GM04504 (cell line): ENCODE measurements around the gene IFT88.
A peak's percentile ranks its signal among the peaks of the same experiment; 100 is the strongest.

Experiments
- DNase-seq: peaks from one replicate; pipeline ENCODE4 v3.0.0-alpha.2; 2012; ENCODE audit warnings: low read depth

Gene IFT88

GRCh38 chr13:20565115-20565736 is 1.7 kb upstream of the IFT88 start:
- DNase-seq = no peak

DNA sequence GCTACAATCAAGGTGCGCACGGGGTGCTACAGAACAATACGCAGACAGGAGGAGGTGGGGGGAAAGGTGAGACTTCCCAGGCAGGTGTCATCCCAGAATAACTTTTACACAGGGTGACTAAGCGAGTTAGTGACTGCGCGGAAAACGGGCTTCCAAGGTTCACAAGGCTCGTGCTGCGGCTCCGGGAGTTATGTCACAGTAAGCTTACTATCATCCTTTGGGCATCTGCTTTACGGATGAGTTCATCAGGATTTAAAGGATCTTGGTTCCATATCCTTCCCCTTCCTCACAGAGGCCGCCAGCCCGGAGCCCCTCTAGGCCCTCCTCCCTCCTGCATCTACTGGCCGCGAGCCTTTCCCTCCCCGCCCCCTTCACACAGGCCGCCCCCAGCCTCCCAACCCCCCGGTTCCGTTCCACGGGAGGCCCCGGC is 474 bp upstream of the IFT88 start:
- DNase-seq = peak; percentile 42

DNA sequence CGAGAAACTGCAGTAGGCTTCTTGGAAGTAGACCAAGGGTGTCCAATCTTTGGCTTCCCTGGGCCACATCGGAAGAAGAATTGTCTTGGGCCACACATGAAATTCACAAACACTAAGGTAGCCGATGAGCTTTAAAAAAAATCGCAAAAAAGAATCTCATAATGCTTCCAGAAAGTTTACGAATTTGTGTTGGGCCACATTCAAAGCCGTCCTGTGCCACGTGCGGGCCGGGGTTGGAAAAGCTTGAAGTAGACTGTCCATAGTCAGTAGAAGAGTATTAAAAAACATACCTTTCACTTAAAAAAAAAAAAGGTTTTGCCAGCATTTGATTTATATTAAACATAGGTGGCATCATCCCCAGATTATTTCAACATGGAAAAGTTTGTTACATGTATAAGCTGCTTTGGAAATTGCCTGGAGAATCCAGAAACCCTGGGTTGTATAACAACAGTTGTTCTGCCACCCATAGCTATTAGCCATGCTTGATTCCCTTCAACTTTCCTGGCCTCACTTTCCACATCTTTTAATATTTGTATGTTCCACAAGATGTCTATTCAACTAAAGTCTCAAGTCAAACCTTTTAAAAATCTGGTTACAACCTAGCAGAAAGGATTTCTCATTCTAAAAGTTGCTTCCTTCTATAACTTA is 1.0 kb downstream of the IFT88 start:
- DNase-seq = peak; percentile 1

DNA sequence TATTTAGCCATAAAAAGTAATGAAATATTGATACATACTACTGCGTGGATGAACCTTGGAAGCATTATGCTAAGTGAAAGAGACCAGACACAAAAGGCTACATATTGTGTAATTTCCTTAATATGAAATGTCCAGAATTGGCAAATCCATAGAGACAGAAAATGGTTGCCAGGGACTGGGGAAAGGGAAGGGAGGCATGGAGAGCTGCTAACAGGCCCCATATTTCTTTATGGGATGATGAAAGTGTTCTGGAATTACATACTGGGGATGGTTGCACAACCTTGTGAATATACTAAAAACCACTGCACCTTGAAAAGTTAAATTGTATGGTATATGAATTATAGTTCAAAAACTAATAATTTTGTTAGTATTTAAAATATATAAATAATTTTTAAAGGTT is 3.6 kb downstream of the IFT88 start:
- peak; percentile 15 for DNase-seq

GRCh38 chr13:20571676-20572075 is 4.7 kb downstream of the IFT88 start:
- DNase-seq = no peak

- DNase-seq = no peak
Measured at GRCh38 chr13:20573186-20573585, 6.2 kb downstream of the IFT88 start.

- no peak for DNase-seq
Measured at GRCh38 chr13:20573636-20574035, 6.7 kb downstream of the IFT88 start.

DNA sequence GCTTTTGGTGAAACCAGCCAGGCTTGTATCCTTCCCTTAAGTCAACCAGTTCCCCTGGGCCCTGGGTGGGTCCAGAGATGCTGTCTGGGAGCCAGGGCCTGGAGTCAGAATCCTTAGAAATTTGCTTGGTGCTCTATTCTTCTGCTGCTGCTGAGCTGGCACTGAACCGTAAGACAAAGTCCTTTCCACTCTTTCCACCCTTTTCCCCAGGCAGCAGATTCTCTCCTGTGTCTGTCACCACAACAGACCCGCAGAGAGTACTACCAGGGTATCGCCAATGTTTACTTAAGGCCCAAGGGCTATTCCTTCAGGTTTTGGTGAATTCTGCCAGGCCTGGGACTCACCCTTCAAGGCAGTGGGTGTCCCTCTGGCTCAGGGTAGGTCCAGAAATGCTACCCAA is 12.2 kb downstream of the IFT88 start:
- no peak for DNase-seq

- no peak for DNase-seq
Measured at GRCh38 chr13:20580257-20580656, 13.3 kb downstream of the IFT88 start.

DNA sequence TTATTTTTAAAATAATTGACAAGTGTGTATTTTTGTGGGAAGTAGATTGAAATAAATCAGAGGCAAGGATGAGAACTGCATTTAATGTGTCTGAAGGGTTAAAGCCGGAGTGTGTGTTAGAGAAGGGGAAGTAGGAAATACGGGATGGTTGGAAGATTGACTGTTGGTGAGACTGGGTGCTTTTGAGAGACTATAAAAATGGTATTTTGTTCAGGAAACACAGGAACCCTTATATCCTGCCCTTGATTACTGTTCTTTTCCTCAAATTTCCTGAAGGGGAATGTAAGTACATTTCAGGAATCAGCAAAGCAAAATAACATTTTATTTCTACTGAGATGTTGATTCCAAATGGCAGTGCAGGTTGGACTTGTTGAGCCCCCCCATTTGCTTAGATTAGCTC is 15.1 kb downstream of the IFT88 start:
- no peak for DNase-seq

- DNase-seq = no peak
Measured at GRCh38 chr13:20583803-20584293, 16.9 kb downstream of the IFT88 start.

GRCh38 chr13:20585371-20585770 is 18.4 kb downstream of the IFT88 start:
- no peak for DNase-seq

DNA sequence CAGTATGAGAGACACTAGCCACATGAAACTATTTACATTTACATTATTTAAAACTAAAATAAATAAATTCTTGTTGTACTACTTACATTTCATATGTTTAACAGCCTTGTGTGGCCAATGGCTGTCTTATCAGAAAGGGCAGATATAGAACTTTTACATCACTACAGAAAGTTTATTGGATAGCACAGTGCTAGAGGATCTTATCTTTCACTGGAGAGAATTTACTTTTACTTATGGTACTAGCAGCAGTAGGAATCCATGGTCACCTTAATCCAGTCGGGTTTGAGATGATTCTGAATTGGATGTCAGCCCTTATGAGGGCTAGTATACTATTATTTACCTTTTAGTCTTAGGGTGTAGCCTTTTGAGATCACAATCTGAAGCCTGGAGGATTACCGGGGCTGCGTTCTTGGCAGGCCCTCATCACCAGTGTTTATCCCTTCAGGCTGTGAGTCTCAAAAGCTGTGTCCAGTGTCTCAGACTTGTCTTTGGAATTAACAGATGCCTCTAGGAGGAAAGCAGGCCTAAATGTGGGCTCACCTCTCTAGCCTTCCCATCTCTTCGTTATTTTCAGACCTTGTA is 21.7 kb downstream of the IFT88 start:
- DNase-seq = no peak

DNA sequence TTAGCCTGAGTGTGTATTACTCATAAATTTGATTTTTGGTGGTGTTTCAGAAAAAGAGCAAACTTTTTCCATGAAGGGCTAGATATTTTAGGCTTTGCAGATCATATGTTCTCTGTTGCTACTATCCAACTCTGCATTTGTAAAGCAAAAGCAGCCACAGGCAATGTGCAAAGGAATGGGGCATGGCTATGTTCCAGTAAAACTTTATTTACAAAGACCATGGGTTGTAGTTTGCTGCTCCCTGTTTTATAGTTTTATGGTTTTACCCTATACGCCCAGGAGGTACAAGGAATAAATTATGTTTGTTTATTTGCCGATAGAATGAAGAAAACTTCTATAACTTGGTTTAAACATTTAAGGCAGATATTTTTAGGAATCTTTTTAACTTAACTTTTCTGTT is 23.6 kb downstream of the IFT88 start:
- no peak for DNase-seq

GRCh38 chr13:20592606-20593005 is 25.6 kb downstream of the IFT88 start:
- DNase-seq = no peak

DNA sequence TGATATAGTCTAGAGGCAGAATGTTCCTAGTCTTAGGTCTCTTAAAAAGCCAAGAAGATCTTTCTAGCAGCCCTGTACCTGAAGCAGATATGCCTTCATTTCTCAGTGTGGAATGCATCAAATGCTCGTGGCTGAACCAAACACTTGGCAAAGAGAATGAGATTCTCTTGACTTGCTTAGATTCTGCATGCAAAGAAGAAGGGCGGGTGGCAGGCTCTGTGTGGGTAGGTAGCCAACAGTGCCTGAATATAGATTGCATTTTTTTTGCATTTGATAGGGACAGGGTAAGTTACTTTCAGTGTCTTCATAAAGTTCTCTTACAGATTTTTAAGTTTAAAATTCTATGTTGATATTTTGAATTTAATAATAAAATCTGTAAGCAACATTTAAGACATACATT is 27.3 kb downstream of the IFT88 start:
- DNase-seq = no peak

GRCh38 chr13:20607015-20607414 is 40.1 kb downstream of the IFT88 start:
- no peak for DNase-seq

DNA sequence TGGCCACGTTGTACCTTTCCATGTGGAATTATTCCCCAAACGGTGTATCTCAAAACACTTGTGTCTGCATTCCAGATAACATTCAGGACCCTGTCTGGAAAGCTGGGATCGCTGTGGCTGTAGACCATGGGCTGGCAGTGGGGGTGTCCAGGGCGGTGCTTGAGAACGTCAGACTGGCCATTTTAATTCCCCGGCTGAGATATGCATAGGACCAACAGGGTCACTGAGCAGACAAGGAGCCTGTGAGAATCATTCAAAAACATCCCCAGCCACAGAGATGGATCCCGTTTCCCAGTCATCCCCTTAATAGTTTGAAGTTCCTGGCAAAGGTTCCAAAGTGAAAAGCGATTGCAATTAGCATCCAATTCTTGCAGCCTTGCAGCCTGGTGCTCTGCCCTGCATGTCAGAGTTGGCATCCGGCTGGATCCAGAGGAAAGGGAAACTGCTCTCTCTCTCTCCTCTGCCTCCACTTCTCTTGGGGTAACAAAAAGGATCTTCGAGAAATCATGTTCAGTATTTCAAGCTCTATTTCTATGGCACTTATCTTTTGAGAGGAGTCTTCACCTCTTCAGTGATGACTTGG is 41.6 kb downstream of the IFT88 start:
- DNase-seq = no peak

DNA sequence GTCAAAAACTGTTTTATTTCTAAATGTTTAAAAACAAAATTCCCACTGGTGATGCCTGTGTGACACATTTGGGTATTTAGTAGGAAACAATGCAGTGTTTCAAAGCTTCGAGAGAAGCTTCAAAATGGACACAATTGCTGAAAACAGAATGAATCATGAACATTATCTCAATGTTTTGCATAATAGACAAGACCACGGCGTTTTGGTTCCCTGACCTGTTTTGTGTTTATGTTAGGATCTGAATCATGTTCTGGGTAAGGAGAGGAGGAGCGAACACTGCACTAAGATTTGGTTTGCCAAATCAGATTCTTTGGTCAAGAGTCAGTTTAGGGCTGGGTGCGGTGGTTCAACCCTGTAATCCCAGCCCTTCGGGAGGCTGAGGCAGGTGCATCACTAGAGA is 42.2 kb downstream of the IFT88 start:
- no peak for DNase-seq

DNA sequence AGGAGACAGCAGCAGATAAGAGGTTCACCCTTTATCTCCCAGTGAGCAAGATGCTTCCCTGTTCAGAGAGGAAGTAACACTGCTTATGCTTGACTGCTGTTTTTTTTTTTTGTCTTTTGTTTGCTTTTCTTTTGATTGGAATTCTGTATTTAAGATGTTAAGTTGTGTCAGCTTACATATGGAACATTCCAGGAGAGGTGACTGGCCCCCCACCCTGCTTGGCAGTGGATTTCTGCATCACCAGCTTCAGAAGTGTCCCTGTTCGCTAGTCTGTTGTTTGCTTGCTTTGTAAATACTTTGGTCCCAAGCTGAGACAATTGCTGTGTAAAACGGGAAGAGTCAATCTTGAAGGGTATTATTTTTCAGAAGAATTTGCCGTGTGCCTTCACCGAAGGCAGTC is 43.0 kb downstream of the IFT88 start:
- DNase-seq = no peak

GRCh38 chr13:20616059-20616797 is 49.3 kb downstream of the IFT88 start:
- DNase-seq = peak; percentile 49

GRCh38 chr13:20623000-20623399 is 56.0 kb downstream of the IFT88 start:
- no peak for DNase-seq

DNA sequence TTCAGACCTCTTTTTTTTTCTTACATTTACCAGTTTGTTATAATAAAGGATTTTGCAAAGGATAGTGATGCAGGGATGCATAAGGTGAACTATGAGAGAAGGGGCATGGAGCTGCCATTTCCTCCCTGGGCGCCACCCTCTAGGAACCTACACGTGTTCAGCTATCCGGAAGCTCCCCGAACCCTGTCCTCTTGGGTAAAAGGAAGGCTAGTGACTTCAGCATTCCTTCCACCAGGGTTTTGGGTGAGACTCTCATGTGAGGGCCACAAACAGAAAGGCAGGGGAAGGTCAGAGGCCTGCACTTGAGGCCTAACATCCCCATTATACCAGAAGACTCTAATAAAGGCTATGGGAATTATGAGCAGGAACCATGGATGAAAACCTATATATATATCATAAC is 57.3 kb downstream of the IFT88 start:
- no peak for DNase-seq
